Left renal pelvis (tissue), 4 donors: ENCODE data around the gene SCAF4. TPM values are rescaled to one million over a fixed set of nuclear protein-coding genes. Genes with fewer than 3 reads are reported as not detected.
"Not testable (repeated sequence)": the region's sequence is repeated elsewhere in the genome, so short reads cannot be mapped to it uniquely, and the experiment has no call there.

Experiments
- DNase-seq, 4 donors: peaks; one replicate each; pipeline ENCODE4 v3.0.0-alpha.2; 2013; ENCODE audit warnings: low read depth in 4 of 4, low spot score in 3 of 4
- polyA plus RNA-seq, 4 donors: library from polyadenylated mRNA; unstranded; fragments of 120-200 nt; gene quantifications; one replicate each; pipeline ENCODE4 v1.2.1, GENCODE V29; 2013; ENCODE audit not compliant: insufficient read length in 4 of 4

SCAF4 gene
- polyA plus RNA-seq, 4 donors, result 32.3 to 40.8 (median 38.3) TPM

DNA sequence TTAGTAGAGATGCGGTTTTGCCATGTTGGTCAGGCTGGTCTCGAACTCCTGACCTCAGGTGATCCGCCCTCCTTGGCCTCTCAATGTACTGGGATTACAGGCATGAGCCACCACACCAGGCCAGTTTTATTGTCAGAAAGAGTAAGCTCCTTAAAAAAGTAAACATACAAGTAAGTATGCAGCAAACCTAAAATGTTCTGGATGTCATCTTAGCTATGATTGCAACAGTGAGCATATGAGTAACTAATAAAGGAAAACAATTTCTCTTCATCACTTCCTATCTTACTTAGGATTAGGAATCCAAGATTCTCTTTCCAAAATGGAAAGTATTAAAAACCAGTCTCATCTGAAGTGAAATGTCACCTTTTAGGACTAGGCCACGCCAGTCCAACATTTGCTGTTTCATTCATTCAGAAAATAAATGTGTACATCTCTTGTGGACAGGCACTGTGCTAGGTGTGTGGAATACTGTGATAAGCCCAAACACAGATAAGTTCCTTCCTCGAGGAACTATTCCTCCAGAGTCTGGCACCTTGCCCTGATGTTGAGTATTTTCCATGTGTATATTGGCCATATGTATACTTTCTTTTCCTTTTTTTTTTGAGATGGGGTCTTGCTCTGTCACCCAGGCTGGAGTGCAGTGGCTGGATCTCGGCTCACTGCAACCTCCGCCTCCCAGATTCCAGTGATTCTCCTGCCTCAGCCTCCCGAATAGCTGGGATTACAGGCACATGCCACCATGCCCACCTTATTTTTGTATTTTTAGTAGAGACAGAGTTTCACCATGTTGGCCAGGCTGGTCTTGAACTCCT lies 5.9 kb upstream of the SCAF4 start:
- DNase-seq, result not testable (repeated sequence)

DNA sequence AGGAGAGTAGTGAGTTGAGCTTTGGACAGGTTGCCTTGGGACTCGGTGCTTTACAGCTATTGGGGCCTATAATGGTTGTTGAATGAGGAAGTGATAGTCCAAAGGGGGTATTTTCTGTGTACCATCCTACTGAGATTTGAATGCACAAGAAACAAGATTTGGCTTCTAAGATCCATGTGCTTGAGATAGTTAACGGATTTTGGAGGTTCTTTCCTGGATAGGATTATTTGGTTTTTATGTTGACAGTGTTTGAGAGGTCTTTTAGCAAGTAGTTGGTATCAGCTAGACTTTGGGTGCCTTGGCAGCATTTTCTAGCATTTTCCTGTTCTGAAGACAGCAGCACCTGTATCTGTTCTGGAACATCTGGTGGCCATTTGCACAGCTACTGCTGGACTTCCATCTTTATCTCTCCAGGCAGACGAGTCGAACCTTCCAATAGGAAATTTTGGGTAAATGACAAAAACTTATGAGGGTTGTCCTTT lies 3.6 kb upstream of the SCAF4 start:
- DNase-seq, result no peak

DNA sequence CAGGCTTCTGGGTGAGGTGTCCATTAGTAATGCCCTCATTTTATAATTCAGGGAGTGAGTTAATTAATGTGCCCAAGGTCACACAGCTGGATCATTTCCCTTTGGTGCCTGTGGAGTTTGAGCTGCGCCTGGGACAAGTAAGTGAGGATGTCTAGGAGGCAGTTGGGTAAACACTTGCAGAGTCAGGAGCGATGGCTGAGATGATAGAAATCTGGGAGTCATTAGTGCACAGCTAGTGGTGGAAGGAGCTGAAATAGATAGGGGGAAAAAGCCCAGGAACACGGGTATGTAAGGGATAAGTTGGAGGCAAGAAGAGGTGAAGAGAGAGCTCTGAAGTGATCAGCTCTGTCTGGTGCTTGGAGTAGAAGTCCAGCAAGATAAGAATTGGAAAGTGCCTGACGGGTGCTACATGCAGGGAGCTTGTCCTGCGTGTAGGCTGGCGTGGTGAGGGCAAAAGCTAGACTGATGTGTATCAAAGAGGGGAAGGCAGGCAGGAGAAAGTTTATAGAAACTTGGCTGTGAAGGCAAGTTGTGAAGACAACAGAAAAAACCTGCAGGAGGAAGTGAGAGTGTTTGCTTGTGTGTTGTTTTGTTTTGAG lies 1.7 kb upstream of the SCAF4 start:
- DNase-seq, result no peak

DNA sequence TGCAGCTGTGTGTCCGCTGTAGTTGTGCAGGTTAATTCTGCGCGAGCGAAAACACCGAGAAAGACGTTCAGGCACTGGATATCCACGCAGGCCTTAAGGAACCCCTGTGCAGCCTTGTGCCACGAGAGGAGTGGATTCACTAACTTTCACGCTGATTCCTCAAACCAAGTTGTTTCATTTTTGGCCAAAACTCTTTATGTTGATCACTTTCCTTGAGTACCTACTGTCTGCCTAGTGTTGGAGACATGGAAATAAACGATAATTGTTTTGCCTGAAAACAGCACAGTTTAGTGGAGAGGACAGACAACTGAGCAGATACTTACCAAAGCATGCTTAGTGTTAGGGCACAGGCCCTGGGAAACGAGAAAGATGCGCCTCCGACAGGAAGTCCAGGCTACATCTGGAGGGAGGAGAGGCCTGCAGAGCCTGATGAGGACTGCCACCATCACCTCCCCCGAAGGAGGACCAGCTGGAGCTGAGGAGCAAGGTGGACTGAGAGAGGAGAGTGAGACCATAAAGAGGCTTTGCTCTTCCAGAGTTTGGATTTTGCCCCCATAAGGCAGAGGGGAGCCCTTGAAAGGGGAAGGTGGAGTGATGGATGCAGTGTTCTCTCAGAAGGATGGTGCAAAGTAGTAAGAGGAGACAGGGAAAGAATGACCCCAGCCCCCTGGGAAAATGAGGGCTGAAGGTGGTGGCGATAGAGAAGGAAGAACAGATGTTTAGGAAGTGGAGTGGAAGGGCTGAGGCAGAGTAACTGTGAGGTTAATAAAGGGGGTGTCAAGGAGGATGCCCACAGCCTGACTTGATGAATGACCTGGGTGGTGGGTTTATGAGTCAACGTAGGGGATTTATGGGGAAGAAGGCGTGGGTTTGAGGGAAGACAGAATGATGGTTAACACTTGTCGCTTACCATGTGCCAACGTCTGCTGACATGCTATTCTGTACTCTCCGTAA lies 956 bp upstream of the SCAF4 start:
- DNase-seq, result no peak

DNA sequence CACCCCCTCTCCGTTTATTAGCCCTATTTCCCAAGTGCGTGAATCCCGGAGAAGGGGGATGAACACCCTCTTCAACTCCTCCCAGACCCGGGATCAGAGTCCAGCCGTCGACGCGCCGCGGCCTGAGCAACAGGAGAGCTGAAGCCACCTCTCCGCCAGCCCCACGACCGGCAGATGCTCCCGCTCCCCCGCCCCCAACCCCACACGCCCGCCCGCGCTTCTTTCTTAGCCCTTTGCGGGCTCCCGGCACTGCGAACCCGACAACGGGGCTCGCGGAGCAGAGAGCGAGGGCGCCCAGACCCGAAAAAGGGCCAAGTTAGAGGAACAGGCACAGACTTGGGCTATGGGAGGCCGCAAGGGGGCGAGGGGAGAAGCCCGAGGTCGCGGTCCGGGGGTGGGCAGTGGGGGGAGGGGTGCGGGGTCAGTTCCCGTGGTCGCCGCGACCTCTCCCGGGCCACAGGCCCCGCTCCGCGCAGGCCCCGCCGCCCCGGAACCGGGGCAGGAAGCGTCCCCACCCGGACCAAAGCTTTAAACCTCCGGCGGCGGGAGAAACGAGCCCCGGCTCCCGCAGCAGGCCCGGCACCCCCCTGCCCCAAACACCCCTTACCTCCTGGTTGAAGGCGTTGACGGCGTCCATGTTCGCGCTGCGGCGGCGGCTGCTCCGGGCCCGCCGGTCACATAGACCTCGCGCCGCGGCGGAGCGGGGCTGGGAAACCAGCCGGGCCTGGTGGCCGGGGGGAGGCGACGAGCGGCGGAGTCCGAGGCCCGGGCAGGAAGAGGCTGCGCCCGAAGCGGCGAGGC lies 662 bp downstream of the SCAF4 start:
- DNase-seq, result peak in 1 of 4 donors; percentile 18

DNA sequence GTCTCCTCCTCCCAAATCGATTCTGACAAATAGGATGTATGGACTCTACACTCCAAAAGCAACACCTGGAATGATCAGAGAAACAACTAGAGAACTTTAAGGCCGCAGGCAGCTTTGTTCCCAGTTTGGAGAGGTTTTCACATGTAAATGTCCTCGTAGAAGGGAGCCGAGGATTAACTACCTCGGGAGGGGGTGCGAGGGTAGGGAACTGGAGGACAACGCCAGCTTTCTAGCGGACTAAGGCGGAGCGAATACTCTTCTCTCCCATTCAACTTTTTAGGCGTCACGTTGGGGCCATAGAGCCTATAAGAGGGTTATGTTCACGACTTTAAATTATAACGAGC lies 1.2 kb downstream of the SCAF4 start:
- DNase-seq, result peak in 1 of 4 donors; percentile 26

DNA sequence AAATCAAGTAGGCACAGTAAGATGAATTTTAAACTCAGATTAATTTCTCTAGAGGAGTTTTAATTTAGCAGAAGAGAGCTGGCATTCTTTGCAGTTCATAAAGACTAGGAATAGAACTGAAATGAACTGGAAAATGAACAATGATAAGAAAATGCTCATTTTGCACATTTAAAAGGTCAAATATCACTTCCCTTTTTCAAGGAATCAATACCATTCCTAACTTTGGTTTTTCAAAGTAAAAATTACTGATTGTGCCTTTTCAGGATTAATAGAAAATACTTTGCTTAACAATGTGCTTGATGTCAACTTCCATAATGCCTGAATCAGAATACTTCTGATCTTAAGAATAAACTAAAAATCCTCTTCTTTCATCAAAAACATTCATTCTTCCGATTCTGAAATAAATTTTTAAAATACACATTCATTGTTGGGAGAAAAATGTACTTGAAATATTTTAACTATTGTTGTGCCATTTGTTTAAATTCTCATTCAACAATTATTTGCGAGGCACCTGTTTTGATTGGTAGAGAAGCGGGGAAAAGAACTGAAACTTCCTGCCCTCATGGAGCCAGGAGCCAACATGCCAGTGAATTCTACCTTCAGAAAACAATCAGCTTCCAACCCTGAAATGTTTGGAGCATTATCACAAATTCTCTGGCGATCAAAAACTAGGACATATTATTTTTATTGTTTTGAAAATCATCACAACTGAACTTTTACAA lies 2.1 kb downstream of the SCAF4 start:
- DNase-seq, result no peak

DNA sequence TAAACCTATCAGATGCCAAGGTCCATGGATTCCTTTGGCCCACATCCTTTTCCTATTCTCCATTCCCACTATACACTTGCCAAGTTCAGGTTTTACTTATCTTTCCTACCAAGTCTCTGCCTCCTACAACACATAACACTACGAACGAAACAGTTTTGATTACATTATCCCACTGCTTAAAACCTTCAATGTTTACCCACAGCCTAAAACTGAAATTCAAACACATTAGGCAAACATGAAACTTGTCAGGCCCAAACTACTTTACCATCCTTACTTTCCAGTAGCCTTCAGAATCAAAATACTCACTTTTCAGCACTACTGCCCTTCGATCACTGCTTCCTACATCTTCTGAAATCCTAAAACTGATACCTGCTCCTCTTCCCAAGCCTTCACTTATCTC lies 3.0 kb downstream of the SCAF4 start:
- DNase-seq, result no peak

DNA sequence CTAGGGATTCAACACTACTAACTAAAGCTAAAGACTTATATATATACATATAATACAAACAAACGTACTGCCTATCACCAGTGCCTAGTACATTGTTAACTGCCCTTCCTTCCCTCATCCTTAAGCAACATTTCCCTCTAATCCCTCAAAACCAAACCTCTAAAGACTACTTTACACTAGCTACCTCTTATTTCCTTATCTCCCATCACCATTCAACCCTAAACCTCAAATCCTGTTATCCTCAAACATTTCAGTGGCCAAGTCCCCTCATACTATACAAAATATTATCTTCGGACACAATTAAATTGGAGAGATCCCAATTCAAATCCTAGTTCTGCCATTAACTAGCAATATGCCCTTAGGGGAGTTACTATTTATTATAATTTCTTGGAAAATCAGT lies 3.7 kb downstream of the SCAF4 start:
- no peak for DNase-seq

DNA sequence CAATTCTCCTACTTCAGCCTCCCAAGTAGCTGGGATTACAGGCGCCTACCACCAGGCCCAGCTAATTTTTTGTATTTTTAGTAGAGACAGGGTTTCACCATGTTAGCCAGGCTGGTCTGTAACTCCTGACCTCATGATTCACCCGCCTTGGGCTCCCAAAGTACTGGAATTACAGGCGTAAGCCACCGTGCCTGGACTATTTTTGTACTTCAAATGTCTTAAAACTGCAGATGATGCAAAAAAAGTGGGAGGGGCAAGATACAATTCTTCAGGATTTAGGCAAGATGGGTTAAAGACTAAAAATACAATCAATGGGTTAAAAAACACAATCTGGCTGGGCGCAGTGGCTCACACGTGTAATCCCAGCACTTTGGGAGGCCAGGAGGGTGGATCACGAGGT lies 4.7 kb downstream of the SCAF4 start:
- DNase-seq, result no peak

DNA sequence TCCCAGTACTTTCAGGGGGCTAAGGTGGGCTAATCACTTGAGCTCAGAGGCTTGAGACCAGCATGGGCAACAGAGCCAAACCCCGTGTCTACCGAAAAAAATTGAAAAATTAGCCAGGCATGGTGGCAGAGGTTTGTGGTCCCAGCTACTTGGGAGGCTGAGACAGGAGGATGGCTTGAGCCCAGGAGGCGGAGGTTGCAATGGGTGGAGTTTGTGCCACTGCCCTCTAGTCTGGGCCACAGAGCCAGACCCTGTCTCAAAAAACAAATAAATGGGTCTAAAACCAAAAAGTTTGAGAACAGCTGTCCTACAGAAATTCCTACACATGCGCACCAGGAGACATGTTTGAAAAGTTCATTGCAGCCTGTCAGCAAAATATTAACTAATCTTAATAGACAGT lies 5.5 kb downstream of the SCAF4 start:
- no peak for DNase-seq

DNA sequence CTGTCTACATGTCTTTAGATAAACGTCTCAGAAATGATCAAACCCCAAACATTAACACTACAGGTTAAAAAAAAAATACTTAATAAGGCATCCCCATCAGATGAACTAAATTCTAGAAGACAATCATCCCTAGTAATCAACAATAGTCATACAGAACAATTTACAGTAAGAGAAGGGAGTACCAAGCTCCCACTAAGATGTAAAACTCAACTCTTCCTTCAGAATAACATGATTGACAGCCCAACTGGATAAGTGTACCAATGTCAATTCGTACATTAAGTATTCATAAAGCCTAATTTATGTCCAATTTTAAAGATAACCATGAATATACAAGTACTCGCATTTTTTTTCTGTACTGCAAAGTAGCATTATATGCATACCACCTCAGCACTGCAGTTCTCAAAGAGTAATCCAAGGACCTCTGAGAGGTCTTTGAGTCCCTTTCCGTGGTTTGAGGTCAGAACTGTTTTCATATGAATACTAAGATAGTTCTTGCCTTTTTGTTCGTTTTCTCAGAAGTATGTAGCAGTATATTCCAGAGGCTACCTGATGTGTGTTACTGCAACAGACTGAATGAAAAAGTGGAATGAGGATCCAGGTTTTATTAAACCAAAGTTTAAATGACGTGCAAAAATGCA lies 6.6 kb downstream of the SCAF4 start:
- DNase-seq, result no peak

DNA sequence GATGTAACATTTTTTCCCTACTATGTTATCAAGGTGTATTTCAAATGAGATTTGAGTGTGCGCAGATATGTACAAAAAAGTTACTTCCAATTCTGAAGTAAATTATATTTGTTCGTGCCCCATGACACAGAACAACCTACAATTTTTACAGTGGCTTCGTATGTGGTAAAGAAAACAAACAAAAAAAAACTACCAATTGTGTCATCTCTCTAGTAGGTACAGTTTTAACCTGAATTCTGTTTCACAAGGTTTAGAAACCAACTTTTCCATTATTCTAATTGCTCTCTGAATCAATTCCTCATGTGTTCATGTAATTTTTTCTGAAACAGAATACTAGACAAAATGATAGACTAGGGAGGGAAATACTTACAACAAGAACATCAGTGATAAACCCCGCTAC lies 7.4 kb downstream of the SCAF4 start:
- DNase-seq, result no peak

DNA sequence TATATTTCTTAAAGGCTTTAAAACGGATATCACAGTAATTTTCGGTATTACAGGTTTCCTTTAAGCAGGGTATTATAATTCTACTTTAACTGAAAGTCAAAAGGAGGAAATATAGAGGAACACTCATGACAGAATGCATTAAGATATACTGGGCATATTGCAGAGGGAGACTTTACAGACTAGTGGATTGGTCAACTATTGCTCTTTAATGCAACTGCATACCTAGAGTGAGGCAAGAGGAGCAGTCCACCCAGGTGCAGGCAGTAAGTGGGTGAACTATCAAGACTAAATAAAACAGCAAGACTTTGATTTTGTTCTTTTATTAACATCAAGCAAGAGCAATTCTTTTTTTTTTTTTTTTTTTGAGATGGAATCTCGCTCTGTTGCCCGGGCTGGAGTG lies 10.5 kb downstream of the SCAF4 start:
- DNase-seq, result no peak

DNA sequence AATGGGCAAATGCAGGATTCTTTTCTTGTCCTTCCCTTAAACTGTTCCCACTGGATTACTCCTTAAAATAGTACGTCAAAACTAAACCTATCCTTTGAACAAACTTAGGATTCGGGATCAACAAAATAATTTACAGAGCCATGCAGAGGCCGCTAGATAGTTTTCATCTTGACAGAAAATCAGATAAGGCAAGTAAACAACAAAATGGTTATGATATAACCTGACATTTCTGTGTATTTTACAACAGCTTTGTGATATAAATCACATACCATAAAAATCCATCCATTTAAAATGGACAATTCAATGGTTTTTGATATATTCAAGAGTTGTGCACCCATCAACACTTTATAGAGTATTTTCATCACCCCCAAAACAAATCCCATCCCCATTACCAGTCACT lies 11.2 kb downstream of the SCAF4 start:
- no peak for DNase-seq

DNA sequence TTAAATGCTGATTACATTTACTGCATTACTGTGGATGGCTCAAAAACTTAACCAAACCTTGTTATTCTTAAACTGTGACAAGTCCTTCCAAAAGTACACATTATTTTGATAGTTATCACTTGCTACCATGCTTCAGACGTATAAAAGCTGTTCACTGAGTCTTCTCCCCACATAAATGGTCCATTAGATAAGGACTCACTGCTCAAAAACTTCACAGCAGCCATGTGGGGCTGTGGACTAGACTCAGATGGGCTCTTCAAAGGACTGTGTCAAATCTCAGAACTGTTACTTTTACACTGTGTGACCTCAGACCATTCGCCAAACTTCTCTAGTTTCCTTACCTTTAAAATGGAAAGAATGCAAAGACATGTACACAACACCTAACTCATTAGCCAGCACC lies 11.6 kb downstream of the SCAF4 start:
- DNase-seq, result no peak

DNA sequence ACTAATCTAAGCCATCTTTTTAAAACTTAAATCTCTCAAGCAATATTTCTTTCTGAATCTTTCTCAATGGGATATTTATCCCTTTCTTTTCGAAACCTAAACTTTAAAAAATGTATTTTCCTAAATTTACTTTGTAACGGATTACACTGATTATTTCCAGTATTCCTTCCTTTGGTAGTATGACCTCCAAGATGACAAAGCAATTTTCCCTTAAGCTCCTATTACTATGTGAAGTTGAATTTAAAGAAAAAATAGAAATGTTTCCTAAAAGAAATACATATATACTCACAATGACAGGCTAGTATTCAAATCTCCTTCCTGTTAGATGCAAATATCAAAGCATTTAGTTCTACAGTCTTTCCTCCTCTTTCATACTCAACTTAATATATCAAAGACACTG lies 15.8 kb downstream of the SCAF4 start:
- no peak for DNase-seq

DNA sequence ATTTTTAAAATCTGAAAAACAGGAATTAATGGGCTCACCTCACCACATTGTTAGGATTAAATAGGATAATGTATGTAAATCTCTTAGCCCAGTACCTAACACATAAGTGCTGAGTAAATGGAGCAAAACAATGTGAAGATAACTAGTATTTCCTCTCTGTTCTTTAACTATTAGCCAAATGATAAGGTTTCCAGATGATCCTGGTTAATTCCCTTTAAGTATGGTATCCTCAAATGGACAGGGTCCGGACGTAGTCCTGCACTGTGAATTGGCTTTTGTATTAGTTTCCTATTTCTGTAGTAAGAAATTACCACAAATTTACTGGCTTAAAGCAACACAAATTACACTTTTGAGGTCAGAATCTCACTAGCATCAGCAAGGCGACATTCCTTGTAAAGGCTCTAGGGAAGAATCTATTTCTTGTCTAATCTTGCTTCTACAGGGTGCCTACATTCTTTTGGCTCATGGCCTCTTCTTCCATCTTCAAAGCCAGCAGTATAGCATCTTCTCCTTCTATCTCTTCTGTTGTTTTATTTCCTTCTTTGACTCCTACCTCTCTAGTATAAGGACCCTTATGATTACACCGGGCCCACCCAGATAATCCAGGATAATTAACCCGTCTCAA lies 17.1 kb downstream of the SCAF4 start:
- no peak for DNase-seq
